ENCODE results near the gene NFIA. TPM values are rescaled to one million over a fixed set of nuclear protein-coding genes. Genes with fewer than 3 reads are reported as not detected.

NFIA gene
- total and polyA plus RNA-seq, 10 of the 15 experiments (the other 5 are each of a cell fraction or from before 2014, with no cell fraction given): 0.10 to 0.16 TPM; not detected in 8

GRCh38 chr1:61426885-61427284 is 344.5 kb downstream of the NFIA start:
- Histone ChIP-seq H3K4me3 (no peak overlapping the region), H3K9ac (ENCODE audit: control insufficient read depth, insufficient read depth, low read length) (no peak overlapping the region), H3K4me1 (ENCODE audit: control insufficient read depth, insufficient read depth, low read length) (no peaks in the 10 kb centered on the region), H3K79me2 (ENCODE audit: control insufficient read depth, insufficient read depth, low read length) (no peaks in the 10 kb centered on the region), H3K4me2 (ENCODE audit: control insufficient read depth, insufficient read depth) (no peak overlapping the region), H2AFZ (ENCODE audit: control insufficient read depth, low read depth, low read length) (no peak overlapping the region), H3K9me3 (replicated peaks; ENCODE audit: control insufficient read depth, insufficient read depth, low read length) (no peaks in the 10 kb centered on the region), H3K36me3 (ENCODE audit: control insufficient read depth in 2 of 2, insufficient read depth in 2 of 2, low read length in 1 of 2) (no peaks in the 10 kb centered on the region), H4K20me1 (ENCODE audit: control insufficient read depth, insufficient read depth) (no peaks in the 10 kb centered on the region), H3K27me3 (replicated peaks in 1 of 2; ENCODE audit: control insufficient read depth in 2 of 2, insufficient read depth in 2 of 2, low read length in 1 of 2) (peaks cover 0 to 2% of the 10 kb centered on the region in 2 experiments; a peak in 1 of 4 replicates), H3K27ac (ENCODE audit: control insufficient read depth, insufficient read depth) (no peak overlapping the region)
- RAD21 ChIA-PET (ENCODE audit: unreplicated experiment): no interaction called here
- POLR2A ChIA-PET: no interaction called here
- DNase-seq (ENCODE audit: low read depth, low spot score) (no peak), ATAC-seq (peak; percentile 39; the same call in 1 of the 3 replicates), FAIRE-seq (no peak)
- intact Hi-C loops (cut with micrococcal nuclease; ENCODE audit: unreplicated experiment): no loop called here
- no TSS peak for BruUV-seq (replicated peaks)
- in situ Hi-C loops (cut with MboI): no loop called here
- 0% methylated on average over 2 of the region's 2 CpGs for WGBS (ENCODE audit: insufficient coverage, insufficient replicate concordance, low lambda C conversion rate, missing lambda C conversion rate)
- SMC1A ChIA-PET (ENCODE audit: uncharacterized antibody, unreplicated experiment): interaction anchor here (2.9 kb wide), 1 partner anchor 10 kb away, joined by 8 read pairs; no protein-coding TSS in a partner anchor
- CTCF ChIA-PET: no interaction called here
- TF ChIP-seq FOXM1 (IDR thresholded peaks at IDR 0.05; ENCODE audit: low read depth, low read length): no peak
- TF ChIP-seq CREB1 (IDR thresholded peaks at IDR 0.05; ENCODE audit: low read depth): no peak
- 0 out of 2 replicates have a peak, but pooled peaks have one; percentile 24 for TF ChIP-seq DPF2 (IDR thresholded peaks at IDR 0.05)
- peak; percentile 50; the same call in 1 of the 2 replicates for TF ChIP-seq MTA2 (IDR thresholded peaks at IDR 0.05; ENCODE audit: low read depth)

- ATAC-seq (no peak), DNase-seq (ENCODE audit: low read depth, low spot score) (no peak), FAIRE-seq (no peak)
- H3K9me3 ChIP-seq (replicated peaks; ENCODE audit: control insufficient read depth, insufficient read depth, low read length): no peaks in the 10 kb centered on the region
- POLR2A ChIA-PET: no interaction called here
- no peaks in the 10 kb centered on the region for H3K36me3 ChIP-seq (ENCODE audit: control insufficient read depth in 2 of 2, insufficient read depth in 2 of 2, low read length in 1 of 2)
- no peak overlapping the region for H3K9ac ChIP-seq (ENCODE audit: control insufficient read depth, insufficient read depth, low read length)
- RAD21 ChIA-PET (ENCODE audit: unreplicated experiment): no interaction called here
- no peaks in the 10 kb centered on the region for H4K20me1 ChIP-seq (ENCODE audit: control insufficient read depth, insufficient read depth)
- H3K27me3 ChIP-seq (replicated peaks in 1 of 2; ENCODE audit: control insufficient read depth in 2 of 2, insufficient read depth in 2 of 2, low read length in 1 of 2): peaks cover 0 to 2% of the 10 kb centered on the region in 2 experiments; a peak in 1 of 4 replicates
- H3K27ac ChIP-seq (ENCODE audit: control insufficient read depth, insufficient read depth): no peak overlapping the region
- SMC1A ChIA-PET (ENCODE audit: uncharacterized antibody, unreplicated experiment): interaction anchor here (2.9 kb wide), 1 partner anchor 10 kb away, joined by 8 read pairs; no protein-coding TSS in a partner anchor
- BruUV-seq (replicated peaks): no TSS peak
- intact Hi-C loops (cut with micrococcal nuclease; ENCODE audit: unreplicated experiment): no loop called here
- H3K79me2 ChIP-seq (ENCODE audit: control insufficient read depth, insufficient read depth, low read length): no peaks in the 10 kb centered on the region
- 36% methylated on average over 2 of the region's 2 CpGs for WGBS (ENCODE audit: insufficient coverage, insufficient replicate concordance, low lambda C conversion rate, missing lambda C conversion rate)
- in situ Hi-C loops (cut with MboI): no loop called here
- CTCF ChIA-PET: no interaction called here
- H3K4me3 ChIP-seq: no peak overlapping the region
- H3K4me2 ChIP-seq (ENCODE audit: control insufficient read depth, insufficient read depth): no peak overlapping the region
- no peaks in the 10 kb centered on the region for H3K4me1 ChIP-seq (ENCODE audit: control insufficient read depth, insufficient read depth, low read length)
- no peak overlapping the region for H2AFZ ChIP-seq (ENCODE audit: control insufficient read depth, low read depth, low read length)
- TF ChIP-seq ZBED1 (IDR thresholded peaks at IDR 0.05; ENCODE audit: borderline replicate concordance): no peak
- no peak for TF ChIP-seq NFXL1 (IDR thresholded peaks at IDR 0.05; ENCODE audit: borderline replicate concordance)
- no peak for TF ChIP-seq SREBF1 (IDR thresholded peaks at IDR 0.05; ENCODE audit: low read length)
- no peak for TF ChIP-seq KLF5 (IDR thresholded peaks at IDR 0.05; ENCODE audit: partially characterized antibody)
- TF ChIP-seq NBN (IDR thresholded peaks at IDR 0.05): no peak
- no peak for TF ChIP-seq ATF3 (IDR thresholded peaks at IDR 0.05; ENCODE audit: borderline replicate concordance, extremely low read depth, low read depth, low read length)
- TF ChIP-seq PML (IDR thresholded peaks at IDR 0.05; ENCODE audit: low read length): no peak
- TF ChIP-seq TARDBP (IDR thresholded peaks at IDR 0.05; ENCODE audit: borderline replicate concordance): no peak
- no peak for TF ChIP-seq ZNF217 (IDR thresholded peaks at IDR 0.05)
- TF ChIP-seq EGR1 (IDR thresholded peaks at IDR 0.05; ENCODE audit: borderline replicate concordance in 1 of 2, low read depth in 2 of 2, low read length in 2 of 2): no peak
- TF ChIP-seq, protein P1, sequence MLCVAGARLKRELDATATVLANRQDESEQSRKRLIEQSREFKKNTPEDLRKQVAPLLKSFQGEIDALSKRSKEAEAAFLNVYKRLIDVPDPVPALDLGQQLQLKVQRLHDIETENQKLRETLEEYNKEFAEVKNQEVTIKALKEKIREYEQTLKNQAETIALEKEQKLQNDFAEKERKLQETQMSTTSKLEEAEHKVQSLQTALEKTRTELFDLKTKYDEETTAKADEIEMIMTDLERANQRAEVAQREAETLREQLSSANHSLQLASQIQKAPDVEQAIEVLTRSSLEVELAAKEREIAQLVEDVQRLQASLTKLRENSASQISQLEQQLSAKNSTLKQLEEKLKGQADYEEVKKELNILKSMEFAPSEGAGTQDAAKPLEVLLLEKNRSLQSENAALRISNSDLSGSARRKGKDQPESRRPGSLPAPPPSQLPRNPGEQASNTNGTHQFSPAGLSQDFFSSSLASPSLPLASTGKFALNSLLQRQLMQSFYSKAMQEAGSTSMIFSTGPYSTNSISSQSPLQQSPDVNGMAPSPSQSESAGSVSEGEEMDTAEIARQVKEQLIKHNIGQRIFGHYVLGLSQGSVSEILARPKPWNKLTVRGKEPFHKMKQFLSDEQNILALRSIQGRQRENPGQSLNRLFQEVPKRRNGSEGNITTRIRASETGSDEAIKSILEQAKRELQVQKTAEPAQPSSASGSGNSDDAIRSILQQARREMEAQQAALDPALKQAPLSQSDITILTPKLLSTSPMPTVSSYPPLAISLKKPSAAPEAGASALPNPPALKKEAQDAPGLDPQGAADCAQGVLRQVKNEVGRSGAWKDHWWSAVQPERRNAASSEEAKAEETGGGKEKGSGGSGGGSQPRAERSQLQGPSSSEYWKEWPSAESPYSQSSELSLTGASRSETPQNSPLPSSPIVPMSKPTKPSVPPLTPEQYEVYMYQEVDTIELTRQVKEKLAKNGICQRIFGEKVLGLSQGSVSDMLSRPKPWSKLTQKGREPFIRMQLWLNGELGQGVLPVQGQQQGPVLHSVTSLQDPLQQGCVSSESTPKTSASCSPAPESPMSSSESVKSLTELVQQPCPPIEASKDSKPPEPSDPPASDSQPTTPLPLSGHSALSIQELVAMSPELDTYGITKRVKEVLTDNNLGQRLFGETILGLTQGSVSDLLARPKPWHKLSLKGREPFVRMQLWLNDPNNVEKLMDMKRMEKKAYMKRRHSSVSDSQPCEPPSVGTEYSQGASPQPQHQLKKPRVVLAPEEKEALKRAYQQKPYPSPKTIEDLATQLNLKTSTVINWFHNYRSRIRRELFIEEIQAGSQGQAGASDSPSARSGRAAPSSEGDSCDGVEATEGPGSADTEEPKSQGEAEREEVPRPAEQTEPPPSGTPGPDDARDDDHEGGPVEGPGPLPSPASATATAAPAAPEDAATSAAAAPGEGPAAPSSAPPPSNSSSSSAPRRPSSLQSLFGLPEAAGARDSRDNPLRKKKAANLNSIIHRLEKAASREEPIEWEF (IDR thresholded peaks at IDR 0.05; ENCODE audit: insufficient replicate concordance, low read depth, low read length): no peak
Observed at GRCh38 chr1:61427510-61427909, 345.1 kb downstream of the NFIA start.

Measured in GM12878 (cell line).